HCT116 (cell line): ENCODE results near the gene HOXD10. TPM values are rescaled to one million over a fixed set of nuclear protein-coding genes. Genes with fewer than 3 reads are reported as not detected.

Experiments
- ATAC-seq: fragments of 200-7000 bp; cut with Tn5 transposase; 2 replicates; pipeline ENCODE4 v1.9.1; 2020; ENCODE audit warnings: mild to moderate bottlenecking, moderate library complexity
- BruUV-seq: library from RNA; stranded (reverse); fragments of 400-500 nt; replicated peaks from 2 replicates; lab custom pipeline; 2021; lab: Mats Ljungman, UMichigan
- CTCF ChIA-PET: fragments of 300-600 bp; sonication (Branson Sonifier 250); formaldehyde crosslinking; loops from one replicate; lab custom pipeline; 2021; ENCODE audit warnings: antibody characterized with exemption; lab: Charles Lee
- POLR2A ChIA-PET: fragments of 300-600, 350-600 bp; sonication (Branson Sonifier 250); formaldehyde crosslinking; loops from one replicate; lab custom pipeline; 2021; ENCODE audit warnings: antibody characterized with exemption; lab: Charles Lee
- RAD21 ChIA-PET, 2 experiments: fragments of 300-600 bp; sonication (Branson Sonifier 250); formaldehyde crosslinking; loops; one replicate each; lab custom pipeline; 2023; ENCODE audit warnings: low total read pairs in 2 of 2; ENCODE audit not compliant: uncharacterized antibody in 2 of 2, unreplicated experiment in 2 of 2, low non-redundant PET in 1 of 2; lab: Charles Lee
- DNase-seq: peaks from one replicate; pipeline ENCODE4 v3.0.0-alpha.2; 2010; ENCODE audit warnings: low read depth, low spot score
- H2AFZ ChIP-seq: fragments of 200-600 bp; shearing (Covaris generic), sonication (generic); 2 replicates; pipeline ENCODE4 v1.6.1; 2017; ENCODE audit warnings: low read depth, mixed run types, mixed read lengths, antibody characterized with exemption, low read length; ENCODE audit not compliant: poor library complexity, severe bottlenecking
- H3K27ac ChIP-seq: 2 replicates; pipeline ENCODE4 v1.5.1; 2012; ENCODE audit warnings: low read depth, low read length
- H3K27me3 ChIP-seq: fragments of 200-600 bp; sonication (generic); 2 replicates; pipeline ENCODE4 v1.6.1; 2016; ENCODE audit warnings: mixed run types, low read length, mixed read lengths; ENCODE audit not compliant: insufficient read depth
- H3K36me3 ChIP-seq, 2 experiments: fragments of 200-500 bp in 1 of 2; fragments of 200-600 bp in 1 of 2; sonication (Bioruptor generic) in 1 of 2; sonication (generic) in 1 of 2; 2 replicates each; pipeline versions ENCODE4 v1.5.1 to v1.6.1; 2014 to 2016; ENCODE audit warnings: low read length in 2 of 2, inconsistent platforms in 1 of 2, mixed read lengths in 1 of 2, mixed run types in 1 of 2; ENCODE audit not compliant: insufficient read depth in 2 of 2, control insufficient read depth in 1 of 2
- H3K4me1 ChIP-seq, 2 experiments: fragments of 200-600 bp in 1 of 2; sonication (generic) in 1 of 2; 2 replicates each; pipeline versions ENCODE4 v1.5.1 to v1.6.1; 2012 to 2017; ENCODE audit warnings: low read length in 2 of 2, inconsistent platforms in 1 of 2, mild to moderate bottlenecking in 1 of 2, mixed read lengths in 1 of 2, mixed run types in 1 of 2, moderate library complexity in 1 of 2; ENCODE audit not compliant: insufficient read depth in 2 of 2, control insufficient read depth in 1 of 2
- H3K4me2 ChIP-seq: fragments of 200-600 bp; sonication (generic); 2 replicates; pipeline ENCODE4 v1.6.1; 2017; ENCODE audit warnings: mixed run types, low read length, mixed read lengths
- H3K4me3 ChIP-seq, 2 experiments: fragments of 200-600 bp in 1 of 2; sonication (generic) in 1 of 2; replicated peaks in 1 of 2; 2 replicates each; pipeline ENCODE4 v1.5.1; 2011 to 2016; ENCODE audit warnings: low read length in 2 of 2, control low read depth in 1 of 2, low read depth in 1 of 2, mild to moderate bottlenecking in 1 of 2, mixed read lengths in 1 of 2, mixed run types in 1 of 2
- H3K79me2 ChIP-seq: fragments of 200-600 bp; sonication (generic); 2 replicates; pipeline ENCODE4 v1.6.1; 2017; ENCODE audit warnings: mild to moderate bottlenecking, mixed run types, low read length, moderate library complexity, mixed read lengths; ENCODE audit not compliant: insufficient read depth
- H3K9ac ChIP-seq: fragments of 200-600 bp; sonication (generic); 2 replicates; pipeline ENCODE4 v1.6.1; 2016; ENCODE audit warnings: low read length, mixed read lengths
- H3K9me2 ChIP-seq: fragments of 200-600 bp; sonication (generic), shearing (Covaris generic); 2 replicates; pipeline ENCODE4 v1.6.1; 2017; ENCODE audit warnings: mixed run types, mild to moderate bottlenecking, moderate library complexity; ENCODE audit not compliant: insufficient read depth
- H3K9me3 ChIP-seq, 2 experiments: fragments of 200-500 bp in 1 of 2; fragments of 200-600 bp in 1 of 2; sonication (Bioruptor generic) in 1 of 2; sonication (generic) in 1 of 2; 2 replicates each; pipeline ENCODE4 v1.6.1; 2014 to 2017; ENCODE audit warnings: low read length in 2 of 2, mixed read lengths in 2 of 2, inconsistent platforms in 1 of 2, low read depth in 1 of 2, mild to moderate bottlenecking in 1 of 2, mixed run types in 1 of 2, moderate library complexity in 1 of 2; ENCODE audit not compliant: control insufficient read depth in 1 of 2, insufficient read depth in 1 of 2
- H4K20me1 ChIP-seq: fragments of 200-600 bp; sonication (generic), shearing (Covaris generic); 2 replicates; pipeline ENCODE4 v1.6.1; 2017; ENCODE audit warnings: mixed run types, mild to moderate bottlenecking, moderate library complexity; ENCODE audit not compliant: insufficient read depth
- ATF3 ChIP-seq: IDR thresholded peaks from 2 replicates; pipeline ENCODE4 v1.6.1; 2012
- EGR1 ChIP-seq: IDR thresholded peaks from 2 replicates; pipeline ENCODE4 v1.6.1; 2012; ENCODE audit warnings: low read depth
- ELF1 ChIP-seq: IDR thresholded peaks from 2 replicates; pipeline ENCODE4 v1.6.1; 2012; ENCODE audit warnings: low read depth, borderline replicate concordance
- FOSL1 ChIP-seq: IDR thresholded peaks from 2 replicates; pipeline ENCODE4 v1.6.1; 2012; ENCODE audit warnings: low read depth
- JUND ChIP-seq: IDR thresholded peaks from 2 replicates; pipeline ENCODE4 v1.6.1; 2012
- POLR2A ChIP-seq: IDR thresholded peaks from 2 replicates; pipeline ENCODE4 v1.7.0; 2011; ENCODE audit warnings: borderline replicate concordance; ENCODE audit not compliant: insufficient read depth, insufficient read length; ENCODE audit errors: extremely low read depth
- POLR2AphosphoS5 ChIP-seq: IDR thresholded peaks from 2 replicates; pipeline ENCODE4 v1.6.1; 2011; ENCODE audit warnings: mild to moderate bottlenecking, low read depth, low read length, moderate library complexity
- RAD21 ChIP-seq: IDR thresholded peaks from 2 replicates; pipeline ENCODE4 v1.6.1; 2012; ENCODE audit warnings: low read depth, mild to moderate bottlenecking
- REST ChIP-seq: IDR thresholded peaks from 2 replicates; pipeline ENCODE4 v1.6.1; 2012; ENCODE audit warnings: low read depth
- SIN3A ChIP-seq: IDR thresholded peaks from 2 replicates; pipeline ENCODE4 v1.6.1; 2012; ENCODE audit warnings: low read depth
- SP1 ChIP-seq: IDR thresholded peaks from 2 replicates; pipeline ENCODE4 v1.6.1; 2012; ENCODE audit warnings: low read depth
- SRF ChIP-seq: IDR thresholded peaks from 2 replicates; pipeline ENCODE4 v1.6.1; 2012; ENCODE audit warnings: low read depth
- YY1 ChIP-seq: IDR thresholded peaks from 2 replicates; pipeline ENCODE4 v1.6.1; 2011; ENCODE audit warnings: low read length, low read depth, moderate library complexity, mild to moderate bottlenecking; ENCODE audit not compliant: insufficient replicate concordance; ENCODE audit errors: extremely low read depth
- ZFX ChIP-seq: fragments of 450-650 bp; IDR thresholded peaks from 2 replicates; pipeline ENCODE4 v1.6.1; 2017
- ZNF274 ChIP-seq: fragments of 200-500 bp; sonication (Bioruptor generic); IDR thresholded peaks from 2 replicates; pipeline ENCODE4 v1.6.1; 2014; ENCODE audit warnings: mild to moderate bottlenecking, low read depth, low read length, inconsistent platforms
- intact Hi-C: fragments of 100-400 bp; cut with micrococcal nuclease; formaldehyde crosslinking; loops from 2 replicates; pipeline ENCODE4 v1.10.0; 2022
- total RNA-seq: library from RNA; stranded (reverse); gene quantifications from one replicate; pipeline ENCODE4 v1.2.1, GENCODE V29; 2021; ENCODE audit not compliant: unreplicated experiment

The HOXD10 gene
- total RNA-seq, 1 experiment from 2014 or later, result not detected

- BruUV-seq, result TSS peak; percentile 74
- peak overlapping the region; percentile 32 for H3K9ac ChIP-seq
- ChIA-PET CTCF (interaction anchor here (0.6 to 3.7 kb wide), 9 partner anchors 9 to 523 kb away, joined by 3 to 19 read pairs (median 4); no protein-coding TSS in a partner anchor), RAD21 (no interaction called here), POLR2A (no interaction called here)
- peak overlapping the region; percentile 96 for H2AFZ ChIP-seq
- TF ChIP-seq ELF1 (no peak), SP1 (no peak), POLR2AphosphoS5 (no peak), POLR2A (no peak), ZNF274 (no peak)
- no peaks in the 10 kb centered on the region for H3K9me2 ChIP-seq
- no peak overlapping the region for H3K27ac ChIP-seq
- H3K4me2 ChIP-seq, result peak overlapping the region; percentile 84
- no peaks in the 10 kb centered on the region for H4K20me1 ChIP-seq
- ATAC-seq (no peak), DNase-seq (no peak)
- H3K9me3 ChIP-seq, result no peaks in the 10 kb centered on the region
- H3K27me3 ChIP-seq, result no peaks in the 10 kb centered on the region
- no peaks in the 10 kb centered on the region for H3K36me3 ChIP-seq
- H3K4me3 ChIP-seq, result peak overlapping the region; percentile 40 to 58
- intact Hi-C loops, result no loop called here
- peaks cover 9 to 24% of the 10 kb centered on the region in 2 experiments; a peak in 3 of 4 replicates for H3K4me1 ChIP-seq
- no peaks in the 10 kb centered on the region for H3K79me2 ChIP-seq
These were observed 14.6 kb downstream of the HOXD10 start for GRCh38 chr2:176130957-176131847.

GRCh38 chr2:176131848-176132158 lies 15.2 kb downstream of the HOXD10 start:
- H3K36me3 ChIP-seq, result no peaks in the 10 kb centered on the region
- ChIA-PET CTCF (interaction anchor here (0.9 to 3.7 kb wide), 6 partner anchors 9 to 522 kb away, joined by 3 to 19 read pairs (median 6); no protein-coding TSS in a partner anchor), RAD21 (no interaction called here), POLR2A (no interaction called here)
- H3K79me2 ChIP-seq, result no peaks in the 10 kb centered on the region
- H2AFZ ChIP-seq, result no peak overlapping the region
- H3K27me3 ChIP-seq, result no peaks in the 10 kb centered on the region
- no peak for DNase-seq
- no peak overlapping the region for H3K4me2 ChIP-seq
- peaks cover 9 to 24% of the 10 kb centered on the region in 2 experiments; a peak in 3 of 4 replicates for H3K4me1 ChIP-seq
- no peaks in the 10 kb centered on the region for H3K9me2 ChIP-seq
- intact Hi-C loops, result no loop called here
- no peaks in the 10 kb centered on the region for H3K9me3 ChIP-seq
- H3K9ac ChIP-seq, result no peak overlapping the region
- H4K20me1 ChIP-seq, result no peaks in the 10 kb centered on the region
- no TSS peak for BruUV-seq
- no peak overlapping the region for H3K27ac ChIP-seq
- H3K4me3 ChIP-seq, result no peak overlapping the region
- no peak for ATAC-seq
- TF ChIP-seq SP1 (no peak), ELF1 (no peak), ATF3 (no peak), EGR1 (no peak), SRF (no peak), YY1 (no peak), POLR2A (no peak), POLR2AphosphoS5 (no peak), ZNF274 (no peak), ZFX (no peak), FOSL1 (no peak), JUND (no peak), REST (no peak), SIN3A (no peak), RAD21 (no peak)
